ENCODE measurements around the gene GMPPB.

DNA sequence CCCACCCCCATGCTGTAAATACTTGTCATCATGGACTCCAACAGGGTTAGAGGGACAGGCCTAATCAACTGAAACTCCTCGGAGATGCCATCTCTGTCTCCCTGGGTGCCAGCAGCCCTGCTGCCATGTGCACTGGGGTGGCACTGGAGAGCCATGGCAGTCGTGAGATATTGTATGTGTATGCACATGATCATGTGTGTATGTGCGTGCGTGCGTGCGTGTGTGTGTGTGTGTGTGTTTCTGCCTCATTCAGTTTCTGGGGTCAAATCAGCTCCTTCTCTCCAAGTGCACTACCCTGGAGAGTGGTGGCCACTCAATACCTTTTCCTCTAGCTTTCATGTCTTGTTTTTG is 52.8 kb downstream of the GMPPB start:
- TF ChIP-seq, protein P1, sequence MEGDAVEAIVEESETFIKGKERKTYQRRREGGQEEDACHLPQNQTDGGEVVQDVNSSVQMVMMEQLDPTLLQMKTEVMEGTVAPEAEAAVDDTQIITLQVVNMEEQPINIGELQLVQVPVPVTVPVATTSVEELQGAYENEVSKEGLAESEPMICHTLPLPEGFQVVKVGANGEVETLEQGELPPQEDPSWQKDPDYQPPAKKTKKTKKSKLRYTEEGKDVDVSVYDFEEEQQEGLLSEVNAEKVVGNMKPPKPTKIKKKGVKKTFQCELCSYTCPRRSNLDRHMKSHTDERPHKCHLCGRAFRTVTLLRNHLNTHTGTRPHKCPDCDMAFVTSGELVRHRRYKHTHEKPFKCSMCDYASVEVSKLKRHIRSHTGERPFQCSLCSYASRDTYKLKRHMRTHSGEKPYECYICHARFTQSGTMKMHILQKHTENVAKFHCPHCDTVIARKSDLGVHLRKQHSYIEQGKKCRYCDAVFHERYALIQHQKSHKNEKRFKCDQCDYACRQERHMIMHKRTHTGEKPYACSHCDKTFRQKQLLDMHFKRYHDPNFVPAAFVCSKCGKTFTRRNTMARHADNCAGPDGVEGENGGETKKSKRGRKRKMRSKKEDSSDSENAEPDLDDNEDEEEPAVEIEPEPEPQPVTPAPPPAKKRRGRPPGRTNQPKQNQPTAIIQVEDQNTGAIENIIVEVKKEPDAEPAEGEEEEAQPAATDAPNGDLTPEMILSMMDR (IDR thresholded peaks at IDR 0.05; ENCODE audit: low read depth, low read length, poor library complexity, severe bottlenecking) = no peak
- no peak for TF ChIP-seq EZH2phosphoT487 (IDR thresholded peaks at IDR 0.05; ENCODE audit: borderline replicate concordance, low read length)
